IPS DF 6.9 (cell line): Measurements from ENCODE around the gene LAMB4.

Experiments used
- DNase-seq: peaks from one replicate; pipeline ENCODE4 v3.0.0-alpha.2; 2013; ENCODE audit warnings: low read depth, low spot score
- H3K27ac ChIP-seq: one replicate; pipeline ENCODE4 v1.5.1; 2013; ENCODE audit warnings: low read length, control low read depth
- H3K27me3 ChIP-seq: 2 replicates; pipeline ENCODE4 v1.6.1; 2013; ENCODE audit warnings: mild to moderate bottlenecking, low read length; ENCODE audit not compliant: control insufficient read depth, insufficient read depth
- H3K36me3 ChIP-seq: 2 replicates; pipeline ENCODE4 v1.6.1; 2013; ENCODE audit warnings: low read length; ENCODE audit not compliant: control insufficient read depth, insufficient read depth
- H3K4me1 ChIP-seq: 2 replicates; pipeline ENCODE4 v1.6.1; 2013; ENCODE audit warnings: low read length; ENCODE audit not compliant: control insufficient read depth, insufficient read depth
- H3K4me3 ChIP-seq: 2 replicates; pipeline ENCODE4 v1.5.1; 2013; ENCODE audit warnings: mild to moderate bottlenecking, low read length
- H3K9me3 ChIP-seq: 2 replicates; pipeline ENCODE4 v1.6.1; 2013; ENCODE audit warnings: low read length, inconsistent platforms; ENCODE audit not compliant: control insufficient read depth, insufficient read depth
- WGBS: extraction: QIAGEN DNeasy Blood & Tissue Kit; methylation state at CpG from one replicate; pipeline ENCODE4 v1.1.7; 2013; ENCODE audit warnings: mixed read lengths, missing lambda C conversion rate; ENCODE audit not compliant: insufficient read length, insufficient coverage; 5-methylcytosine and 5-hydroxymethylcytosine counted together

LAMB4 gene

DNA sequence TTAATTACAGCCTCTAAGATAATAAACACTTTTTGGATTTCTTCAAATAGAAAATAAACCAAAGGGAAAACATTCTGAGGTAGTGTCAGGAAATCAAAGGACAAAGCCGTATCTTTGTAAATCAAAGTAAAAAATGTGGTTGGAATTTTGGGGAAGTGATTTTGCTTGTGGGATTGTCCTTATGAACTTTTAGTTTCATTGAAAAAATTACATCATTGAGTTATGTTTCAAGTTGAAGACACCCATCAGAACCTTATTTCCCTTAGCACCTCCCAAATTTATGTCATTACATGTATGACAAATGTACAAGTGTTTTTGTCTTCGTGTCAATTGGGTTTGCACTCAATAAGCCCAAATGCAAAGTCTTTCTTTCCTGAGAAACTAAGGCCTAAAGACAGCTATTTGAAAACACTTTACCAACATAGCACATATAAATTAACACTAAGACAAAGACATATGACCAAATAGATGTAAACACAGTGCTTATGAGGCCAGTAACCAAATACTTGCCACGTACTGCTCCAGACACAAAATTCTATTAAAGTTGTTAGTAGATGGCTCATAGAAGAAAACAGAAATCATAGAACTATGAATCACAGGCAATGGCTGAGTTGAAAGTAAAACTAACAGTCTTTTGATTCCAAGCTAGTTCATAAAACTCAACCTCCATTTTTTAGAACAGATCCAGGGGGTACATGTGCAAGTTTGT, 26.9 kb upstream of the LAMB4 start:
- Histone ChIP-seq H3K36me3 (no peaks in the 10 kb centered on the region), H3K9me3 (no peaks in the 10 kb centered on the region), H3K27ac (no peak overlapping the region), H3K4me1 (no peaks in the 10 kb centered on the region; the same call in 1 of the 2 replicates), H3K4me3 (no peak overlapping the region), H3K27me3 (no peaks in the 10 kb centered on the region)
- DNase-seq, result no peak
- no CpG with 5 or more reads among the region's 3 CpGs for WGBS

DNA sequence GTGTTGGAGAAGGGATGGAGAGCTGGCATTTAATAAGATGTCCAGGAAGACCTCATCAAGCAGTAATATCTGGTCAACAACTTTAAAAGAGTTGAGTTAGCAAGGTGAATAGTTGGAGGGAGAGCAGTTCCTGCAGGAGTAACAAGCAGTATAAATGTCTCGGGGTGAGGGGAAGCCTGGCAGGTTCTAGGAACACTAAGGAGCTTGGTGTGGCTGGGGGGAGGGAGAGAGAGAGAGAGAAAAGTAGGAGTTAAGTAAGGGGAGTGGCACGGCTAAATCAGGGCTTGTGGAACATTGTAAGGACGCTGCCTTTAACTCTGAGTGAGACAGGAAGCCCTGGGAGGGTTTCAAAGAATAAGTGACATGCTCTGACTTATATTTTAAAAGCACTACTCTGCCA, 22.0 kb upstream of the LAMB4 start:
- H3K27me3 ChIP-seq, result no peaks in the 10 kb centered on the region
- H3K9me3 ChIP-seq, result no peaks in the 10 kb centered on the region
- no CpG with 5 or more reads among the region's 3 CpGs for WGBS
- H3K27ac ChIP-seq, result no peak overlapping the region
- DNase-seq, result no peak
- no peaks in the 10 kb centered on the region for H3K36me3 ChIP-seq
- no peak overlapping the region for H3K4me3 ChIP-seq
- no peaks in the 10 kb centered on the region for H3K4me1 ChIP-seq

DNA sequence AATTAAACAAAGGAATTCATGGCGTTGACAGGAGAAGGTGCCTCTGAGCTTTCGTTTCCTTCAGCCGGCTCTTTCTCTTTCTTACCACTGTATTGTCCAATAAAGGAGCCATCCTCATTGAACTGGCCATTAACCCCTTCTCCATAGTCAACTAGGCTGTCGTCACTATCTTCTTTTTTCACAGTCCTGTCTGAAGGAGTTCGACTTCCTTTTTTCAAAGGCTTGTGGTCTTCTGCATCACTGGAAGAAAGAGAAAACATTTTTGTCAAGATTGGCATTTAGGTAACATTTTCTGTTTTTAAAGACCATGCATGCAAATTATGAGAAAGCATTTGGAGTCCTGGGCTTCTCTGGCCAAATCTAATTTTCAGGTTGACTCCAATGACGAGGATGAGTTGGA, 19.7 kb upstream of the LAMB4 start:
- Histone ChIP-seq H3K9me3 (no peaks in the 10 kb centered on the region), H3K36me3 (no peaks in the 10 kb centered on the region), H3K4me1 (peaks cover 1% of the 10 kb centered on the region; the same call in 1 of the 2 replicates), H3K27ac (no peak overlapping the region), H3K27me3 (no peaks in the 10 kb centered on the region), H3K4me3 (no peak overlapping the region)
- no peak for DNase-seq
- WGBS, result no CpG with 5 or more reads among the region's 6 CpGs

DNA sequence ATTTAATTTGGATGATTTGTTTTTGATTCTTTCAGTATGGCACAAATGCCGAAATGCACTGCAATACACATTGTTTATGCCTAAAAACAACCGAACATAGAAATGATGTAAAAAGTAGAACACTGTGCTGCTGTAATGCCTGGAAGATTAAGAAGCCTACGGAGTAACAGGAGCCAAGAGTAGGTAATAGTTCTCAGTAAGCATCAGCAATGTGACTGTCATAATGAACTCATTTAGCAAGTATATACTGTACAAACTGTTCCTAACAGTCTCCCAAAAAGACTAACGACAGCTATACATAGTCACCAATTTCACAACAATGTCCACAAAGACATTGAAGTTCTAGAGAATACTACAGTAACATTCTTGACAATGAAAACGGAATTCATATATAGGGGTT, 19.0 kb upstream of the LAMB4 start:
- H3K36me3 ChIP-seq, result no peaks in the 10 kb centered on the region
- H3K4me3 ChIP-seq, result no peak overlapping the region
- no peaks in the 10 kb centered on the region for H3K27me3 ChIP-seq
- H3K4me1 ChIP-seq, result peaks cover 1% of the 10 kb centered on the region; the same call in 1 of the 2 replicates
- WGBS, result no CpG with 5 or more reads among the region's 5 CpGs
- H3K9me3 ChIP-seq, result no peaks in the 10 kb centered on the region
- no peak overlapping the region for H3K27ac ChIP-seq
- no peak for DNase-seq

DNA sequence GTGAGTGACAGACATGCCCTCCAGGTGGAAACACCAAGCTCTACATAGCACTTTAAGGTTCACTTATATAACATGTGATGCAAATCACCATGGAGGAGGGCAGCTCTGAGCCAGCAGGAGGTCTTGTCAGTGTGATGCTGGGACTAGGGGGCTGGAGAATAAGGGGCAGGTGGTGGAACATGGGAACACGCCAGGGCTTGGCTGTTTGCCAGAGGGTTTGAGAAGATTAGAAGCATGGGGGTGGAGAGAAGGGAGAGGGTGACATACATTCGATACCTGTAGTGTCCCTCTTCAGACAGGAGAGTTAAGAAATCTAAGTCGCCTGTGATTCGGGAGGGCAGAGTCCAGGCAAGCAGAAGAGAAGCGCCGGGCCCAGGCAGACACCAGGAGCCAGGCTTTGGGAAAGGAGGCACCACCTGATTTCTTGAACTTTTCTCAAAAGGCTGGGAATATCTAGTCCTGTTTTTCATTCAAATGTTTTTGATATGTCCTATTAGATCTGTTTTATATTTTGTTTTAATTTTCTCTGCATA, 16.9 kb upstream of the LAMB4 start:
- H3K36me3 ChIP-seq, result no peaks in the 10 kb centered on the region
- no CpG with 5 or more reads among the region's 6 CpGs for WGBS
- DNase-seq, result no peak
- H3K4me3 ChIP-seq, result no peak overlapping the region
- H3K4me1 ChIP-seq, result peaks cover 1% of the 10 kb centered on the region; the same call in 1 of the 2 replicates
- H3K27ac ChIP-seq, result no peak overlapping the region
- H3K9me3 ChIP-seq, result no peaks in the 10 kb centered on the region
- no peaks in the 10 kb centered on the region for H3K27me3 ChIP-seq

DNA sequence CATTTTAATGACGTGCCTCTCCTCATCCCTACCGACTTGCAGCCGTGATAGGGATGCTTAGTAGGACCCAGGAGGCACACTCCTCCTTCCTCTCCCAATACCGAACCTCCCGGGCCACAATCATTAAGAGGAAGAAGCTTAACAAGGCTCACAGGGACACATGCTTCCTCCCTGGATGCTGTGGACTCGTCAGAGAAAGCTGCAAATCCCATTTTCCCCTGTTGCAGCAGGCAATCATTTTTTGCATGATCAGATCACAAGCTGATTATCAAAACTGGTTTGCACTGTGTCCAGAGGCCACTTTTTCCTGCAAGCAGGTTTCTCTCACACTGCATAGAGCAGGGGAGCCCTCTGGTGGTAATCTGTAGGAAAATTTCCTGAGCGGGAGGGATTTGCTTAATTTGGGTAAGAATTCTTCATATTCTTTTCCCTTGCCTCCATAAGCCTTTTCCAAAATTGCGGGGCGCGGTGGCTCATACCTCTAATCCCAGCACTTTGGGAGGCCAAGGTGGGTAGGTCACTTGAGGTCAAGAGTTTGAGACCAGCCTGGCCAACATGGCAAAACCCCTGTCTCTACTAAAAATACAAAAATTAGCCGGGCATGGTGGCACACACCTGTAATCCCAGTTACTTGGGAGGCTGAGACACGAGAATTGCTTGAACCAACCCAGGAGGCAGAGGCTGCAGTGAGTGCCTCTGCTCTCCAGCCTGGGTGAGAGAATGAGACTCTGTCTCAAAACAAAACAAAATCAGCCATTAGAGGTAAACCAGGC, 16.1 kb upstream of the LAMB4 start:
- Histone ChIP-seq H3K27ac (no peak overlapping the region), H3K4me3 (peak overlapping the region; percentile 45; the same call in 1 of the 2 replicates)
- peak; percentile 57 for DNase-seq

DNA sequence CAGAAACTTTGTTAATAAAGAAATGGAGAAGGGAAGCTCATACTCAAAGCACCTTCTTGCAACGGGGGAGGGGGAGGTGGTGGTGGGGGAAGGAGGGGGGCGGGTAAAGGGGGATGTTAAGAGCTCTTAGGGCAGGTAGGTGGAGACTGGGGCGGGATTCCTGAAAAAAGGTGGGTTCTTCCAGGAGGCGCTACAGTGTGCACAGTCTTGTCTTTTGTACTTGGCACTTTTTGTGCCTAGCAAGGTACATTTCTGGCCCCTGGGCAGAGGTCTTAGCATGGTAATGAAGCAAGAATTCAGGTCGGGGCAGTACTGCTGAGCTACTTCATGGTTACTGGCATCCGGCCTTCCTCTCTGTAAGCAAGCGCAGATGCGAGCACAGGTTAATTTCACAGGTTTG, 15.2 kb upstream of the LAMB4 start:
- Histone ChIP-seq H3K27me3 (no peaks in the 10 kb centered on the region), H3K9me3 (no peaks in the 10 kb centered on the region), H3K36me3 (no peaks in the 10 kb centered on the region), H3K4me1 (peaks cover 1% of the 10 kb centered on the region; the same call in 1 of the 2 replicates), H3K4me3 (no peak overlapping the region), H3K27ac (no peak overlapping the region)
- no peak for DNase-seq
- no CpG with 5 or more reads among the region's 8 CpGs for WGBS

More for the DNA sequence above, 16.1 kb upstream of the LAMB4 start:
- H3K27me3 ChIP-seq, result no peaks in the 10 kb centered on the region
- no CpG with 5 or more reads among the region's 12 CpGs for WGBS
- H3K36me3 ChIP-seq, result no peaks in the 10 kb centered on the region
- H3K4me1 ChIP-seq, result peaks cover 1% of the 10 kb centered on the region; the same call in 1 of the 2 replicates
- no peaks in the 10 kb centered on the region for H3K9me3 ChIP-seq

DNA sequence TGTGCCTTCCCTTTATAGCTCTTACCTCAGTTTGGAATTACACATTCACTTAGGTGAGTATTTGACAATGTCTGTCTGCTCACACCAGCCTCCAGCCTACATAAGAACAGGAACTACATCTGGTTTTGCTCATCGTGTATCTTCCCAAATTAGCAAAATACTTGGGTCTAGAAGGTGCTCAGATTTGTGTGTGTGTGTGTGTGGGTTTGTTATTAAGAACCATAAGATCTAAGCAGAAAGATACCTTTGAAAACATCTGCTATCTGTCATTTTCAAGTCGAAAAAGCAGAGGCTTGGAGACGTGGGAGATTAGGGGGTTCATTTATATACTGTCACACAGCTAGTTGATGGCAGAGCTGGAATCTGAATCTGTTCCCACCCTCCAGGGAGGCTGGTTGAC, 14.8 kb upstream of the LAMB4 start:
- peaks cover 1% of the 10 kb centered on the region; the same call in 1 of the 2 replicates for H3K4me1 ChIP-seq
- no peaks in the 10 kb centered on the region for H3K36me3 ChIP-seq
- H3K27me3 ChIP-seq, result no peaks in the 10 kb centered on the region
- H3K4me3 ChIP-seq, result no peak overlapping the region
- WGBS, result no CpG with 5 or more reads among the region's 3 CpGs
- no peak for DNase-seq
- H3K9me3 ChIP-seq, result no peaks in the 10 kb centered on the region
- H3K27ac ChIP-seq, result no peak overlapping the region

DNA sequence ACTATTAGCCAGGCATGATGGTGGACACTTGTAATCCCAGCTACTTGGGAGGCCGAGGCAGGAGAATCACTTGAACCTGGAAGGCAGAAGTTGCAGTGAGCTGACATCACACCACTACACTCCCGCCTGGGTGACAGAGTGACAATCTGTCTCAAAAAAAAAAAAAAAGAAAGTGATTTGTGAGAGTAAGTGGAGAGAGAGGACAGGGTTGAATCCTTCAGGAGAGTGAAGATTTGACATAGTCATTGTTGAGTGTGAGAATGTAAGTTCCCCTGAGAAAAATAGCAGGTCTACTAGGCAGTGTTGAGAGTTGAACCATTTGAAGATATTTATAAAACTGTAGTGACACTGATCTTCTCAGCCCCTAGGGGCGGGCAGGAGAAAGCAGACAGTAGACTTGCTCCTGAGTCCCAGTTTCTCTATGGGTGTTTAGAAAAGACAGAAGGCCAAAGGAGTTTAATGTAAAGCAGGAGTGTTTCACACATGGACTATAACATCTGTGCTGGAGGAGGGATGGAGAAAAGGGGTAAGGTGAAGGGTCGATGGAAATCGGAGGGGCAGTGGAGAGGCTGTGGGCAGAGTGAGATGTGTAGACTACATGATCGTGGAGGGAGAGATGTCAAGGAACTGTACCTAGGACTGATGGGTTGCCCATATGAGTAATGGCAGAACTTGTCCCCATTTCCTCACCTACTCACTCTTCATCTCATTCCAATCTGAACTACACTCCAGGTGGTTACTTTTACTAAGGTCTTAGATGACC, 13.7 kb upstream of the LAMB4 start:
- Histone ChIP-seq H3K36me3 (no peaks in the 10 kb centered on the region), H3K27ac (no peak overlapping the region), H3K27me3 (no peaks in the 10 kb centered on the region), H3K9me3 (no peaks in the 10 kb centered on the region), H3K4me1 (peaks cover 1% of the 10 kb centered on the region; the same call in 1 of the 2 replicates), H3K4me3 (no peak overlapping the region)
- DNase-seq, result no peak
- WGBS, result 100% methylated on average over 2 of the region's 6 CpGs

DNA sequence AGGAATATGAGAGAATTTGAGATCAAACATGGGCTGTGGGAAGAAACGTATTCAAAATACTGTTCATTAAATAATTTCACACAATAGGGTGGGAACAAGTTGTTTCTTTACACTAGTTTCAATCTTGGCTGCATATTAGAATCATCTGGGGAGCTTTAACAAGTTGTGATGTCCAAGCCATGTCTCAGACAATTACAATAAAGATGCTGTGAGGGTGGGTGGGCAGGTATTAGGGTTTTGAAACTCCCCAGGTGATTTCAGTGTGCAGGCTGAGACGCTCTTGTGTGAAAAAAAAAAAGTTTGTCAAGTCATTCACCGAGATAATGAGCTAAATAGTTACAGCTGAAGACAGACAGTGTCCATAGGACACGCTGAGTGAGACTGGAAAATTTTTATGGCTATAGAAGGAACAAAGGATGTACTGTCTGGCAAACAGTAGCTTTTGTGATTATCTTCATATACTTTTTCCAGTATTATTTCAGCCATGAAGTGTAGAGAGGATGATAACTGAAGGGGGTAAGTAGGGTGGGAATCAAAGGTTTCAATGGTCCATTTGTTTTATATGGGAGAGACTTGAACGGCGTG, 12.6 kb upstream of the LAMB4 start:
- Histone ChIP-seq H3K27ac (no peak overlapping the region), H3K27me3 (no peaks in the 10 kb centered on the region), H3K4me3 (no peak overlapping the region), H3K9me3 (no peaks in the 10 kb centered on the region), H3K36me3 (no peaks in the 10 kb centered on the region), H3K4me1 (peaks cover 1% of the 10 kb centered on the region; the same call in 1 of the 2 replicates)
- WGBS, result no CpG with 5 or more reads among the region's 6 CpGs
- no peak for DNase-seq
